A549 (cell line): ENCODE measurements around the gene TSPYL1. TPM values are rescaled to one million over a fixed set of nuclear protein-coding genes. Genes with fewer than 3 reads are reported as not detected.

Experiments used
- ATAC-seq, 2 experiments: fragments of 200-7000 bp in 1 of 2; fragments of >200 bp in 1 of 2; cut with Nextera tagmentation in 1 of 2; cut with Tn5 transposase in 1 of 2; 3 replicates each; pipeline versions ENCODE4 v1.8.0 to v1.9.1; 2018 to 2020; ENCODE audit warnings: mild to moderate bottlenecking in 1 of 2, moderate library complexity in 1 of 2
- CTCF ChIA-PET: fragments of 300-600 bp; sonication (Branson Sonifier 250); formaldehyde crosslinking; extraction: SDS; loops from one replicate; lab custom pipeline; 2021; ENCODE audit warnings: antibody characterized with exemption, inconsistent platforms; lab: Yijun Ruan, JAX
- POLR2A ChIA-PET: fragments of 350-600 bp; formaldehyde crosslinking; extraction: SDS; loops from one replicate; lab custom pipeline; 2021; ENCODE audit warnings: antibody characterized with exemption, inconsistent platforms; lab: Yijun Ruan, JAX
- DNase-seq, 2 experiments: peaks; one replicate each; pipeline versions ENCODE4 v3.0.0 to v3.0.0-alpha.2; 2011 to 2016; ENCODE audit warnings: low read depth in 1 of 2, low spot score in 1 of 2
- FAIRE-seq: peaks from 2 replicates; lab custom pipeline; 2011; peaks lifted over from hg19 to GRCh38; lab: Jason Lieb, UNC
- H3K27ac ChIP-seq, 2 experiments: fragments of >200 bp; sonication (Bioruptor Twin); formaldehyde crosslinking; 3 replicates each; pipeline ENCODE4 v1.5.1; 2016 to 2017
- H3K4me1 ChIP-seq: fragments of >200 bp; sonication (Bioruptor Twin); formaldehyde crosslinking; 3 replicates; pipeline ENCODE4 v1.6.1; 2016
- H3K4me2 ChIP-seq: fragments of >200 bp; sonication (Bioruptor Twin); formaldehyde crosslinking; 3 replicates; pipeline ENCODE4 v1.6.1; 2016
- H3K4me3 ChIP-seq: fragments of >200 bp; sonication (Bioruptor Twin); formaldehyde crosslinking; 3 replicates; pipeline ENCODE4 v1.5.1; 2016
- H3K9me3 ChIP-seq: fragments of >200 bp; sonication (Bioruptor Twin); formaldehyde crosslinking; 3 replicates; pipeline ENCODE4 v1.6.1; 2016
- CBX2 ChIP-seq: fragments of 200-600 bp; sonication (generic); IDR thresholded peaks from 2 replicates; pipeline ENCODE4 v1.6.1; 2016; ENCODE audit warnings: low read depth, mild to moderate bottlenecking, borderline replicate concordance
- EHMT2 ChIP-seq: fragments of 200-600 bp; sonication (generic); IDR thresholded peaks from 2 replicates; pipeline ENCODE4 v1.6.1; 2016; ENCODE audit warnings: antibody characterized with exemption, low read depth, mild to moderate bottlenecking, moderate library complexity
- ELK1 ChIP-seq: fragments of 150-350 bp; IDR thresholded peaks from 2 replicates; pipeline ENCODE4 v1.6.1; 2014; ENCODE audit warnings: low read depth, mild to moderate bottlenecking, low read length
- EP300 ChIP-seq, 2 experiments: fragments of >200 bp; sonication (Bioruptor Twin); formaldehyde crosslinking; IDR thresholded peaks; 2 replicates in 1 of 2; 3 replicates in 1 of 2; pipeline ENCODE4 v1.6.1; 2016 to 2017
- GATA3 ChIP-seq: IDR thresholded peaks from 2 replicates; pipeline ENCODE4 v1.6.1; 2012; ENCODE audit warnings: borderline replicate concordance
- HOXA7 ChIP-seq: fragments of 250-450 bp; sonication (Bioruptor Pico); IDR thresholded peaks from 2 replicates; pipeline ENCODE4 v1.5.0; 2020; ENCODE audit warnings: mild to moderate bottlenecking, moderate library complexity
- HOXB13 ChIP-seq: fragments of 250-450 bp; sonication (Bioruptor Pico); IDR thresholded peaks from 2 replicates; pipeline ENCODE4 v1.5.0; 2020; ENCODE audit warnings: low read depth, mild to moderate bottlenecking, moderate library complexity
- HOXB5 ChIP-seq: fragments of 250-450 bp; sonication (Bioruptor Pico); IDR thresholded peaks from 2 replicates; pipeline ENCODE4 v1.5.0; 2020; ENCODE audit warnings: mild to moderate bottlenecking, moderate library complexity
- JUNB ChIP-seq: fragments of >200 bp; sonication (Bioruptor Twin); formaldehyde crosslinking; IDR thresholded peaks from 2 replicates; pipeline ENCODE4 v1.6.1; 2016
- KDM1A ChIP-seq: fragments of 200-600 bp; sonication (generic); IDR thresholded peaks from 2 replicates; pipeline ENCODE4 v1.6.1; 2016; ENCODE audit warnings: low read depth, mild to moderate bottlenecking
- KDM5A ChIP-seq: fragments of 200-600 bp; sonication (generic); IDR thresholded peaks from 2 replicates; pipeline ENCODE4 v1.6.1; 2016; ENCODE audit warnings: antibody characterized with exemption, mild to moderate bottlenecking
- MAFK ChIP-seq: fragments of 450-650 bp; IDR thresholded peaks from 2 replicates; pipeline ENCODE4 v1.6.1; 2014; ENCODE audit not compliant: partially characterized antibody
- MAX ChIP-seq: IDR thresholded peaks from 2 replicates; pipeline ENCODE4 v1.6.1; 2012
- MAZ ChIP-seq: fragments of 150-350 bp; IDR thresholded peaks from 2 replicates; pipeline ENCODE4 v1.6.1; 2014; ENCODE audit warnings: antibody characterized with exemption, low read depth, low read length, borderline replicate concordance
- PHF8 ChIP-seq: fragments of 200-600 bp; sonication (generic); IDR thresholded peaks from 2 replicates; pipeline ENCODE4 v1.6.1; 2016; ENCODE audit warnings: low read depth, mild to moderate bottlenecking, antibody characterized with exemption, moderate library complexity, borderline replicate concordance
- RARB ChIP-seq: fragments of 250-450 bp; sonication (Bioruptor Pico); IDR thresholded peaks from 2 replicates; pipeline ENCODE4 v1.8.0; 2021; ENCODE audit warnings: mild to moderate bottlenecking, moderate library complexity
- RCOR1 ChIP-seq: fragments of 150-350 bp; IDR thresholded peaks from 2 replicates; pipeline ENCODE4 v1.6.1; 2014; ENCODE audit warnings: antibody characterized with exemption, low read length, low read depth
- RNF2 ChIP-seq: fragments of 200-600 bp; sonication (generic); IDR thresholded peaks from 2 replicates; pipeline ENCODE4 v1.6.1; 2016; ENCODE audit warnings: low read depth, mild to moderate bottlenecking, antibody characterized with exemption, moderate library complexity, borderline replicate concordance
- SMC3 ChIP-seq: fragments of >200 bp; sonication (Bioruptor Twin); formaldehyde crosslinking; IDR thresholded peaks from 3 replicates; pipeline ENCODE4 v1.6.1; 2018; ENCODE audit warnings: inconsistent platforms
- SREBF2 ChIP-seq: fragments of 450-650 bp; IDR thresholded peaks from 2 replicates; pipeline ENCODE4 v1.6.1; 2014; ENCODE audit warnings: mild to moderate bottlenecking, moderate library complexity
- TP53 ChIP-seq: fragments of 250-450 bp; sonication (Bioruptor Pico); IDR thresholded peaks from 2 replicates; pipeline ENCODE4 v1.5.0; 2021; ENCODE audit warnings: mild to moderate bottlenecking, moderate library complexity
- USF2 ChIP-seq: fragments of 450-650 bp; IDR thresholded peaks from 2 replicates; pipeline ENCODE4 v1.6.1; 2014; ENCODE audit warnings: antibody characterized with exemption
- ZC3H11A ChIP-seq: fragments of 450-650 bp; IDR thresholded peaks from 2 replicates; pipeline ENCODE4 v1.6.1; 2014; ENCODE audit warnings: antibody characterized with exemption, mild to moderate bottlenecking
- ZNF302 ChIP-seq: fragments of 250-450 bp; sonication (Bioruptor Pico); IDR thresholded peaks from 2 replicates; pipeline ENCODE4 v1.9.0; 2021; ENCODE audit warnings: inconsistent platforms, mild to moderate bottlenecking, moderate library complexity
- ZSCAN20 ChIP-seq: fragments of 250-450 bp; sonication (Bioruptor Pico); IDR thresholded peaks from 2 replicates; pipeline ENCODE4 v1.8.0; 2022; ENCODE audit warnings: mild to moderate bottlenecking, moderate library complexity
- WGBS: methylation state at CpG from one replicate; pipeline ENCODE4 v1.1.6; 2017; ENCODE audit errors: missing lambda C conversion rate; 5-methylcytosine and 5-hydroxymethylcytosine counted together
- polyA plus RNA-seq, 4 experiments: library from polyadenylated mRNA; depleted of rRNA in 3 of 4; stranded (reverse); fragments of >200 nt; fragmentation: RNase III in 1 of 4; extraction: RNeasy Plus Mini Kit Qiagen cat#74134 plus additional on column Dnase treatment in 1 of 4; gene quantifications; 2 replicates in 3 of 4; 3 replicates in 1 of 4; pipeline ENCODE4 v1.2.3, GENCODE V29; 2011 to 2017
- TF ChIP-seq, protein P1 (sequence below): fragments of >200 bp; sonication (Bioruptor Twin); formaldehyde crosslinking; IDR thresholded peaks from 3 replicates; pipeline ENCODE4 v1.5.1; 2016

TSPYL1 gene
- polyA plus RNA-seq, 2 of the 4 experiments (the other 2 are of a cell fraction), result 31.8 to 32.5 TPM

DNA sequence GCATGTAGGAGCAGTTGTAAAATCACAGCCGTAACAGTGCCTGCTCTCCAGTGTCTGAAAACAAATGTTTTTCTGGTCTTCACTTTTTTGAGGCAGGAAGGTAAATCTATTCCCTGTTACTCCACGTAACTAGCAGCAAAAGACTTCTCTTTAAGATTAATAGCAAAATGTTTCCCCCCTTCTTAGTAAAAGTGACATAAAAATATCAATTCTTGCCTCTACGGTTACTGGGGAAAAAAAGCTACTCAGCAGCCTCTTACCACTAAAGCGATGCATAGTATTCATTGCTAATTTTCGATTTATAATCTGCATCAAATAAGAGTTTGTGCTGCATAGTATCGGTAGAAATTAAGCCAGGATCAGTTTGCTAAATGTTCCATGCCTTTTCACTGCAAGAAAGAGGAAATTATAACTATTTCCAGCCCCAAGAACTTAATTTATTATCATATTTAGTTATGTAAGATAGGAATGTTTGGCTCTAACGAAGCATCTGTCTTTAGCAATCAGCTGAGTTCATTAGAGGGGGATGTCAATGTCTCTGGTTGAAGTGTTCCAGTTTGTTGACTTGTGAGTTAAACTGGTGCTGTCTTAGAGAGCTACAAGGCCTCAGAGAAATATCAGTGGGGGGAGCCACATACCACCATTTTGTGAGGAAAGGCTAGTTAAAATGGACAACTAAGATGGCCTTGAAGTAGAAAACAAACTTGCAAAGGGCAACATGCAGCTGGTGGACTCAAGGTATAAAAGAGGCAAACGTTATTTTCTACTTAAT lies 617 bp upstream of the TSPYL1 start:
- H3K9me3 ChIP-seq, result no peaks in the 10 kb centered on the region
- peaks cover 32% of the 10 kb centered on the region for H3K4me1 ChIP-seq
- FAIRE-seq (no peak), DNase-seq (peak in 1 of 2 experiments; percentile 18), ATAC-seq (no peak)
- 3% methylated on average over 8 of the region's 8 CpGs for WGBS
- H3K4me2 ChIP-seq, result peak overlapping the region; percentile 74
- peak overlapping the region; percentile 100 for H3K4me3 ChIP-seq
- POLR2A ChIA-PET, result interaction anchor here (0.6 to 1.8 kb wide), 7 partner anchors 8 to 290 kb away, joined by 3 to 11 read pairs (median 5); partner anchors contain the start of genes CALHM5, DSE, NT5DC1 and RWDD1
- peak overlapping the region; percentile 94 to 97 for H3K27ac ChIP-seq
- TF ChIP-seq EHMT2, result 0 out of 2 replicates have a peak, but pooled peaks have one; percentile 44
- TF ChIP-seq MAX, result no peak
- TF ChIP-seq KDM1A, result no peak
- no peak for TF ChIP-seq RCOR1
- TF ChIP-seq, all 56 proteins: peak for 1
- CTCF ChIA-PET, result interaction anchor here (0.6 to 3.8 kb wide), 7 partner anchors 8 to 291 kb away, joined by 3 to 15 read pairs (median 4); partner anchors contain the start of genes CALHM5 and RWDD1

DNA sequence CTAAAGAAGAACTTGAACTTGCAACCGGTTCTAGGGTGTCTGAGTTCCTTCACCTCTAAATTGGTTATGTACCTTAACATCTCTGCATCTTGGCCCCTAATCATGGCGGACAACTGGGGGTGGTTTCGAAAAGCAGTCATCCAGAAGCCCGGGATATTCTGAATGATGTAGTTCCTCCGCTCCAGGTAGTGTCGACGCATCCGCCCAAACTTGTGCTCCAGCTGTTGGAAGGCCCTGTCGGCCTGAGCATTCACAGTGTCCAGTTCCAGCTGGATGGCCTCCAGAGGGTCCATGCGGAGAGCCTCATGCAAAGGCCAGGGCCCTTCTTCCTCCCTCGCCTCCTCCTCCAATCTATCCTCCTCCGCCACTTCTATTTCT lies 887 bp downstream of the TSPYL1 start:
- CTCF ChIA-PET, result interaction anchor here (1.2 to 3.8 kb wide), 5 partner anchors 9 to 389 kb away, joined by 3 to 17 read pairs (median 9); no protein-coding TSS in a partner anchor

DNA sequence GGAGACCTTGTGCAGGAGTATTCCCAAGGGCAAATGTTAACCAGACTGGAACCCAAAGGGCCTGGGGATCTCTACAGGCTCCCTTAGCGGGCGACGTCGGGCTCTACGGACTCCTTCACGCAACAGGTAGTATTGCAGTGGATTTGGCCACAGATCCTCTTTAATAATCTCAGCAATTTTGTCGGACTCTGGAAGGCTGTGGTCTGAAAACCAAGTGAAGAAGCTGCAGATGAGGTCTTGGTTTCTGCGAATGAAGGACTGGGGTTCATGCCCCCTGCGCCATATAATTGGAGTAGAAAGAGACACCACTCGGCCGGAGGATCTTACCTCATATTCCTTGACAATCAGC lies 1.3 kb downstream of the TSPYL1 start:
- TF ChIP-seq ZSCAN20 (CRISPR knock-in tag) (no peak), SMC3 (no peak), ELK1 (no peak), RNF2 (no peak), RARB (CRISPR knock-in tag) (no peak), HOXB13 (no peak), CBX2 (no peak), GATA3 (no peak), HOXA7 (CRISPR knock-in tag) (no peak), ZNF302 (CRISPR knock-in tag) (no peak), SREBF2 (no peak), JUNB (no peak), MAZ (no peak), PHF8 (no peak), MAFK (no peak), EP300 (IDR thresholded peaks at IDR 0.05) (no peak)

More for the DNA sequence above, 887 bp downstream of the TSPYL1 start:
- peak; percentile 25 to 45; a peak in 4 of 6 replicates for ATAC-seq
- peaks cover 36% of the 10 kb centered on the region for H3K4me1 ChIP-seq
- peak overlapping the region; percentile 94 for H3K4me2 ChIP-seq
- TF ChIP-seq KDM5A, result no peak
- TF ChIP-seq TP53 (CRISPR knock-in tag), result no peak
- no peak for TF ChIP-seq EHMT2
- no peak for TF ChIP-seq ZC3H11A
- no peak for TF ChIP-seq EP300 (IDR thresholded peaks at IDR 0.05)
- TF ChIP-seq, protein P1, sequence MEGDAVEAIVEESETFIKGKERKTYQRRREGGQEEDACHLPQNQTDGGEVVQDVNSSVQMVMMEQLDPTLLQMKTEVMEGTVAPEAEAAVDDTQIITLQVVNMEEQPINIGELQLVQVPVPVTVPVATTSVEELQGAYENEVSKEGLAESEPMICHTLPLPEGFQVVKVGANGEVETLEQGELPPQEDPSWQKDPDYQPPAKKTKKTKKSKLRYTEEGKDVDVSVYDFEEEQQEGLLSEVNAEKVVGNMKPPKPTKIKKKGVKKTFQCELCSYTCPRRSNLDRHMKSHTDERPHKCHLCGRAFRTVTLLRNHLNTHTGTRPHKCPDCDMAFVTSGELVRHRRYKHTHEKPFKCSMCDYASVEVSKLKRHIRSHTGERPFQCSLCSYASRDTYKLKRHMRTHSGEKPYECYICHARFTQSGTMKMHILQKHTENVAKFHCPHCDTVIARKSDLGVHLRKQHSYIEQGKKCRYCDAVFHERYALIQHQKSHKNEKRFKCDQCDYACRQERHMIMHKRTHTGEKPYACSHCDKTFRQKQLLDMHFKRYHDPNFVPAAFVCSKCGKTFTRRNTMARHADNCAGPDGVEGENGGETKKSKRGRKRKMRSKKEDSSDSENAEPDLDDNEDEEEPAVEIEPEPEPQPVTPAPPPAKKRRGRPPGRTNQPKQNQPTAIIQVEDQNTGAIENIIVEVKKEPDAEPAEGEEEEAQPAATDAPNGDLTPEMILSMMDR, result no peak
- TF ChIP-seq USF2, result no peak
- no peak for TF ChIP-seq HOXB5 (CRISPR knock-in tag)
- peak overlapping the region; percentile 100 for H3K4me3 ChIP-seq
- no peaks in the 10 kb centered on the region for H3K9me3 ChIP-seq
- DNase-seq, result peak in 1 of 2 experiments; percentile 12
- WGBS, result 41% methylated on average over 8 of the region's 12 CpGs
- peak overlapping the region; percentile 94 to 97 for H3K27ac ChIP-seq
- no peak for FAIRE-seq
- POLR2A ChIA-PET, result interaction anchor here (1.5 to 1.8 kb wide), 4 partner anchors 9 to 292 kb away, joined by 5 to 11 read pairs (median 6); partner anchors contain the start of genes CALHM5 and RWDD1

More for the DNA sequence above, 1.3 kb downstream of the TSPYL1 start:
- H3K9me3 ChIP-seq, result no peaks in the 10 kb centered on the region
- peak overlapping the region in 1 of 2 experiments; percentile 97; a peak in 2 of 6 replicates for H3K27ac ChIP-seq
- WGBS, result 96% methylated on average over 11 of the region's 11 CpGs
- CTCF ChIA-PET, result interaction anchor here (1.2 to 3.8 kb wide), 5 partner anchors 10 to 389 kb away, joined by 3 to 17 read pairs (median 9); no protein-coding TSS in a partner anchor
- DNase-seq (no peak), FAIRE-seq (no peak), ATAC-seq (no peak)
- H3K4me1 ChIP-seq, result peaks cover 36% of the 10 kb centered on the region
- peak overlapping the region; percentile 94 for H3K4me2 ChIP-seq
- POLR2A ChIA-PET, result interaction anchor here (1.6 to 1.8 kb wide), 2 partner anchors 10 to 292 kb away, joined by 5 to 11 read pairs; partner anchors contain the start of gene RWDD1
- peak overlapping the region; percentile 100 for H3K4me3 ChIP-seq
